Body of pancreas (tissue), 4 donors: ENCODE results near the gene PACS1.

Experiments used
- CTCF ChIP-seq, 7 experiments: fragments of 450-650 bp in 4 of 7; fragments of 200-600 bp in 3 of 7; sonication (generic) in 3 of 7; IDR thresholded peaks; one replicate each; pipeline ENCODE4 v1.5.1; 2016 to 2019; ENCODE audit warnings: antibody characterized with exemption in 7 of 7
- POLR2A ChIP-seq, 3 donors: fragments of 450-650 bp; IDR thresholded peaks; one replicate each; pipeline ENCODE4 v1.6.1; 2016; ENCODE audit warnings: antibody characterized with exemption in 3 of 3, mild to moderate bottlenecking in 2 of 3

GRCh38 chr11:66037327-66037726 is 32.7 kb upstream of the PACS1 start:
- TF ChIP-seq POLR2A (IDR thresholded peaks at IDR 0.05) (no peak), CTCF (IDR thresholded peaks at IDR 0.05) (no peak)
